ENCODE measurements around the gene RNF41.
"Not testable (repeated sequence)": the region's sequence is repeated elsewhere in the genome, so short reads cannot be mapped to it uniquely, and the experiment has no call there.

Gene RNF41

GRCh38 chr12:56221757-56222530 lies at the start of gene RNF41:
TSS of gene RNF41 (minus strand) at chr12:56221922. CDS start at chr12:56214047, 7,875 bp downstream.
- Histone ChIP-seq H3K27me3 (ENCODE audit: control insufficient read depth, insufficient read depth, low read length) (no peaks in the 10 kb centered on the region), H3K4me1 (ENCODE audit: control insufficient read depth, insufficient read depth, low read length) (peaks cover 22% of the 10 kb centered on the region)

GRCh38 chr12:56271031-56271430 lies 49.3 kb upstream of the RNF41 start:
- peaks cover 5% of the 10 kb centered on the region for H3K4me1 ChIP-seq (ENCODE audit: control insufficient read depth, insufficient read depth, low read length)
- no peak overlapping the region for H3K4me3 ChIP-seq (ENCODE audit: low read length)
- H3K9ac ChIP-seq (ENCODE audit: low read length) = no peak overlapping the region
- no peaks in the 10 kb centered on the region for H3K9me3 ChIP-seq (ENCODE audit: control insufficient read depth, low read length)
- peaks cover 6% of the 10 kb centered on the region for H3K36me3 ChIP-seq (ENCODE audit: control insufficient read depth, insufficient read depth, low read length)
- no peaks in the 10 kb centered on the region for H3K27me3 ChIP-seq (ENCODE audit: control insufficient read depth, insufficient read depth, low read length)

More at GRCh38 chr12:56221757-56222530, at the start of gene RNF41:
- no peaks in the 10 kb centered on the region for H3K36me3 ChIP-seq (ENCODE audit: control insufficient read depth, insufficient read depth, low read length)
- H3K4me3 ChIP-seq (ENCODE audit: low read length) = peak within 1 kb of the TSS; percentile 98
- peak within 1 kb of the TSS; percentile 99 for H3K9ac ChIP-seq (ENCODE audit: low read length)
- H3K9me3 ChIP-seq (ENCODE audit: control insufficient read depth, low read length) = no peaks in the 10 kb centered on the region

- Histone ChIP-seq H3K27me3 (ENCODE audit: control insufficient read depth, insufficient read depth, low read length) (no peaks in the 10 kb centered on the region), H3K4me1 (ENCODE audit: control insufficient read depth, insufficient read depth, low read length) (peaks cover 5% of the 10 kb centered on the region), H3K36me3 (ENCODE audit: control insufficient read depth, insufficient read depth, low read length) (no peaks in the 10 kb centered on the region), H3K9me3 (ENCODE audit: control insufficient read depth, low read length) (no peaks in the 10 kb centered on the region), H3K4me3 (ENCODE audit: low read length) (peak overlapping the region; percentile 75), H3K9ac (ENCODE audit: low read length) (peak overlapping the region; percentile 82)
These were observed 45.8 kb upstream of the RNF41 start for GRCh38 chr12:56267443-56268071.

GRCh38 chr12:56266693-56267442 lies 45.1 kb upstream of the RNF41 start, which contains the start of gene COQ10A:
TSS of gene COQ10A (plus strand) at chr12:56266942. CDS start at chr12:56267119, 177 bp downstream.
- no peaks in the 10 kb centered on the region for H3K36me3 ChIP-seq (ENCODE audit: control insufficient read depth, insufficient read depth, low read length)
- H3K4me1 ChIP-seq (ENCODE audit: control insufficient read depth, insufficient read depth, low read length) = peaks cover 5% of the 10 kb centered on the region
- peak within 1 kb of the TSS; percentile 75 for H3K4me3 ChIP-seq (ENCODE audit: low read length)
- no peaks in the 10 kb centered on the region for H3K27me3 ChIP-seq (ENCODE audit: control insufficient read depth, insufficient read depth, low read length)
- peak within 1 kb of the TSS; percentile 82 for H3K9ac ChIP-seq (ENCODE audit: low read length)
- H3K9me3 ChIP-seq (ENCODE audit: control insufficient read depth, low read length) = no peaks in the 10 kb centered on the region

GRCh38 chr12:56266068-56266692 lies 44.5 kb upstream of the RNF41 start:
- not testable (repeated sequence) for H3K4me1 ChIP-seq (ENCODE audit: control insufficient read depth, insufficient read depth, low read length); H3K36me3 ChIP-seq (ENCODE audit: control insufficient read depth, insufficient read depth, low read length); H3K9me3 ChIP-seq (ENCODE audit: control insufficient read depth, low read length); H3K27me3 ChIP-seq (ENCODE audit: control insufficient read depth, insufficient read depth, low read length)
- Histone ChIP-seq H3K4me3 (ENCODE audit: low read length) (peak overlapping the region; percentile 75), H3K9ac (ENCODE audit: low read length) (peak overlapping the region; percentile 82)

- not testable (repeated sequence) for H3K4me3 ChIP-seq (ENCODE audit: low read length); H3K27me3 ChIP-seq (ENCODE audit: control insufficient read depth, insufficient read depth, low read length); H3K9ac ChIP-seq (ENCODE audit: low read length); H3K4me1 ChIP-seq (ENCODE audit: control insufficient read depth, insufficient read depth, low read length); H3K9me3 ChIP-seq (ENCODE audit: control insufficient read depth, low read length); H3K36me3 ChIP-seq (ENCODE audit: control insufficient read depth, insufficient read depth, low read length)
These were observed 41.2 kb upstream of the RNF41 start for GRCh38 chr12:56262955-56263354.

GRCh38 chr12:56261503-56262232 lies 39.9 kb upstream of the RNF41 start:
- H3K4me3 ChIP-seq (ENCODE audit: low read length) = no peak overlapping the region
- H3K9me3 ChIP-seq (ENCODE audit: control insufficient read depth, low read length) = no peaks in the 10 kb centered on the region
- H3K9ac ChIP-seq (ENCODE audit: low read length) = no peak overlapping the region
- peaks cover 14% of the 10 kb centered on the region for H3K4me1 ChIP-seq (ENCODE audit: control insufficient read depth, insufficient read depth, low read length)
- no peaks in the 10 kb centered on the region for H3K27me3 ChIP-seq (ENCODE audit: control insufficient read depth, insufficient read depth, low read length)
- H3K36me3 ChIP-seq (ENCODE audit: control insufficient read depth, insufficient read depth, low read length) = no peaks in the 10 kb centered on the region

GRCh38 chr12:56260921-56261320 lies 39.2 kb upstream of the RNF41 start:
- Histone ChIP-seq H3K9me3 (ENCODE audit: control insufficient read depth, low read length) (no peaks in the 10 kb centered on the region), H3K27me3 (ENCODE audit: control insufficient read depth, insufficient read depth, low read length) (no peaks in the 10 kb centered on the region), H3K4me1 (ENCODE audit: control insufficient read depth, insufficient read depth, low read length) (peaks cover 17% of the 10 kb centered on the region), H3K9ac (ENCODE audit: low read length) (no peak overlapping the region), H3K36me3 (ENCODE audit: control insufficient read depth, insufficient read depth, low read length) (peaks cover under 1% of the 10 kb centered on the region), H3K4me3 (ENCODE audit: low read length) (no peak overlapping the region)

GRCh38 chr12:56260380-56260779 lies 38.7 kb upstream of the RNF41 start:
- H3K27me3 ChIP-seq (ENCODE audit: control insufficient read depth, insufficient read depth, low read length) = no peaks in the 10 kb centered on the region
- H3K4me3 ChIP-seq (ENCODE audit: low read length) = no peak overlapping the region
- peaks cover 17% of the 10 kb centered on the region for H3K4me1 ChIP-seq (ENCODE audit: control insufficient read depth, insufficient read depth, low read length)
- peaks cover 3% of the 10 kb centered on the region for H3K36me3 ChIP-seq (ENCODE audit: control insufficient read depth, insufficient read depth, low read length)
- no peaks in the 10 kb centered on the region for H3K9me3 ChIP-seq (ENCODE audit: control insufficient read depth, low read length)
- no peak overlapping the region for H3K9ac ChIP-seq (ENCODE audit: low read length)

GRCh38 chr12:56258820-56259183 lies 37.1 kb upstream of the RNF41 start:
- Histone ChIP-seq H3K4me1 (ENCODE audit: control insufficient read depth, insufficient read depth, low read length) (peaks cover 17% of the 10 kb centered on the region), H3K9me3 (ENCODE audit: control insufficient read depth, low read length) (no peaks in the 10 kb centered on the region), H3K4me3 (ENCODE audit: low read length) (peak overlapping the region; percentile 63), H3K27me3 (ENCODE audit: control insufficient read depth, insufficient read depth, low read length) (no peaks in the 10 kb centered on the region), H3K9ac (ENCODE audit: low read length) (peak overlapping the region; percentile 84), H3K36me3 (ENCODE audit: control insufficient read depth, insufficient read depth, low read length) (peaks cover 9% of the 10 kb centered on the region)

- H3K9me3 ChIP-seq (ENCODE audit: control insufficient read depth, low read length) = no peaks in the 10 kb centered on the region
- peak within 1 kb of the TSS; percentile 63 for H3K4me3 ChIP-seq (ENCODE audit: low read length)
- H3K4me1 ChIP-seq (ENCODE audit: control insufficient read depth, insufficient read depth, low read length) = peaks cover 17% of the 10 kb centered on the region
- H3K36me3 ChIP-seq (ENCODE audit: control insufficient read depth, insufficient read depth, low read length) = peaks cover 14% of the 10 kb centered on the region
- H3K9ac ChIP-seq (ENCODE audit: low read length) = peak within 1 kb of the TSS; percentile 84
- H3K27me3 ChIP-seq (ENCODE audit: control insufficient read depth, insufficient read depth, low read length) = no peaks in the 10 kb centered on the region
These were observed 36.5 kb upstream of the RNF41 start, which contains the start of gene ANKRD52 for GRCh38 chr12:56258068-56258819. TSS of gene ANKRD52 (minus strand) at chr12:56258384. CDS start at chr12:56258269, 115 bp downstream.

Data from mucosa of stomach (tissue), 1 donor.